Globus pallidus (tissue), 1 donor: Measurements from ENCODE around the gene ZNF646.
"Not testable (repeated sequence)": the region's sequence is repeated elsewhere in the genome, so short reads cannot be mapped to it uniquely, and the experiment has no call there.

Source experiments
- DNase-seq: peaks from one replicate; pipeline ENCODE4 v3.0.0-alpha.2; 2015; ENCODE audit warnings: low spot score

Gene ZNF646

DNA sequence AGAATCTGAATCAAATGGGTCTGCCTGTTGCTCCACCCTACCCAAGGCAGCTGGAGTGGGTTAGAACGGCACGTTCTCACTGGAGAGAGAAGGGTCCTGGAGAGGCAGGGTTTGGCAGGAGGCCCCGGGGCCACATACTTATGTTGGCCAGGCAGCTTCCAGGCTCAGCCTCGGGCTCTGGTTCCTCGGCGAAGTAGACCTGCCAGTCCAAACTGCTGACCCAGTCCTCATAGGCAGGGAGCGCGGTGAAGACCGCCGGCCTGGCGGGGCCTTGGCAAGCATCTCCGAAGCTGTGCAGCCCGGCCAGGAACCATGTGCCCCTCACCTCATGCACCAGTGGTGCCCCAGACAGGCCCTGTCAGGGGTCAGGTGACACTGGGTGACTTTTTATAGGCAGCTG is 9.8 kb downstream of the ZNF646 start:
- DNase-seq, result no peak

DNA sequence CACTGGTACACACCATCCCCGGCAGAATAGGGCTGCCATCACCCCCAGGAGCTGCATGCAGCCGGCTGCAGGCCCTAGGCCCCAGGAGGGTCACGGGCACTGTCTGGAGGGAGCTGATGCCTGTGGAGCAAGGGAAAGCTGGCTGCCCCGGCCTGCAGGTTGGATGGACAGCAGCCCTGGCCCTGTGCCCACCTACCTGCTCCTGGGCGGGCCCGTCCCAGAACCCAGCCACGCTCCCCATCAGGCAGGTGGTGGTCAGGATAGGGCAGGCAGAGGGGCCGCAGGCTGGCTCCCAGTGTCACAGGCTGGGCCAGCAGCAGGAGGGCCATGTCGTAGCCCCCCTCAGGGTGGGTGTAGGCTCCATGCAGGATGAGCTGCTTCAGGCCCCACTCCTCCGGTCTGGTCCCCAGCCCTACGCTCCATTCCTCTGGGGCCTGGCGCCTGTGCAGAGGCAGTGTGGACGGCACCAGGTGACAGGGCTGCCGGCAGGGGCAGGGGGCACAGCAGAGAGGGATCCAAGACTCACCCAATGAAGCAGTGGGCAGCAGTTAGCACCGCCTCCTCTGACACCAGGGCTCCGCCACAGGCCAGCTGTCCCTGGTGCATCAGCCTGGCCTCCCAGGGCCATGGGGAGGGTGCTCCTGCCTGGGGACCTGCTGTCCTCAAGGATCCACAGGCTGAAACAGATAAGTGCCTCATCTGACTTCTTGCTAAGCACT is 10.5 kb downstream of the ZNF646 start:
- DNase-seq, result no peak

DNA sequence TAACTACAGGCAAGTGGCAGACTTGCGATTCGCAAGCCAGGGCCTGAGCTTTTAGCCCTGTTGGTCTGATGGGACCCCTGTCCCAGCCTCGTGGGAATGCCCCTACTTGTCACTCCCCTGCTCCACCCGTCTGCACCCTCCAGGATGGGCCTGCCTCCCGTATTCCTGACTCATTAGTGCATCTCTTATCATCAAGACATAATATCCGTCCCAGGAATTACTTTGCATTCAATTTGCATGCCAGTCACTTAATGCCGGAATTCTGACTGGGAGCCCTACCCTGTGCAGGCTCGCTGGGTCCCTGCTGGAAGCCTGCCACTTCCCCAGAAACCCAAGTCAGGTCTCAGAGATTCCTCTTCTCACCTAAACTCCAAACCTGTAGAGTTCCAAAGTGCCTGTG is 11.2 kb downstream of the ZNF646 start:
- DNase-seq, result no peak

DNA sequence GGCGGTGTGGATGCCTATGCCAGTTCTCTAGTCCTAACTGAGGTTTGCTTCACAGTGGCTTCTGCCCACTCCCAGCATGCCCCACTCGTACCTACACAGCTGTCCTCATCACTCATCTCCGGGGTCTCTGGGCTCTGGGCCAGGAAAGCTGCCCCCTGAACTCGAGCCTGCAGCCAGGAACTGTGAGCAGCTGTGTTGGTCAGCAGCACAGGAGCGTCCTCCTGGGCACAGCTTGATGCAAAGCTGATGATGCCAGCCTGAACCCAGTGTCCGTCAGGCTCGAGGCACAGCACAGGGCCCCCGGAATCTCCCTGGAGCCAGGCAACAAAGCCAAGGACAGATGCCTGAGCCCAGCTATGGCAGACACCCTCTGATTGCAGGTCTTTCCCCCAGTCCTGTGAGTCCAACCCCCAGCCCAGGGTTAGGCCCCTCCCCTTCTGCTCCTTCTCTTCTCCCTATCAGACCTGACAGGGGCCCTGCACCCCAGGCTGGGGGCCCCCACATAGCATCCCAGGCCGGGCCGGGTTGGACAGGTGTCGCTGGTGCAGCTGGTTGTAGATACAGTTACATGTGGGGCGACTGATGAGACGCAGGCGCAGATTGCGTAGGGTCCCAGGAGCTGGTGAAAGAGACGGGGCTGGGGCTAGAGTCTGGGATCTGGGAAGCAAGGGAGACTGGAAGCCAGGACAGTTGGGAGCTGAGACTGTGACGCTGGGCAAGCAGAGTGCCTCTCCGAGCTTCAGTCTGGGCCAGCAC is 11.8 kb downstream of the ZNF646 start:
- no peak for DNase-seq

DNA sequence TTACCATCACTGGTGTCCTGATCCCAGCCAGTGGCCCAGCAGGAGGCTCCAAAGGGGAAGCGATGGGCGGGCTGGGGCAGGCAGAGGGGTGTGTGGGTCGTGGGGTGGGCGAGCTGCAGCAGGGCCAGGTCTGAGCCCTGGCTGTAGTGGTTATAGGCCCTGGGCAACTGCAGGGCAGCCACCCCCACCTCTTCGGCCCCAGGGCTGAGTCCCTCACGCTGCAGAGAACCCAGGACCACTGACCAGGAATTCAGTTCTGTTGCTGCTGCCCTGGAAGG is 12.3 kb downstream of the ZNF646 start:
- no peak for DNase-seq

DNA sequence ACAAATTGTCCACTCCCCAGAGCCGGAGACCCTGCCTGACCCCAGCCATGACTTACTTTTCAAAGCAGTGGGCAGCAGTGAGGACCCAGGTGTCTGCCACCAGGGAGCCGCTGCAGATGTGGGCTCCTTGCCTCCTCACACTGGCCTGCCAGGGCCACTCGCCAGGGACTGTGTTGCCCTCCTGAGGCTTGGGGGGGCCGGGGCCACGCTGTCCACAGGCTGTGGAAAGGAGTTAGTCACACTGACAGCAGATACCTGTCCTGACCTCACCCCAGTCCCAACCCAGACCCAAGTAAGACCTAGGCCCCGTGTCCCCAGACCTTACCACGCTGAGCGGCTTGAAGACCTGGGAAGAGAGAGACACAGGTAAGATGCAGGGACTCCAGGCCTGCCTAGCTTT is 13.3 kb downstream of the ZNF646 start:
- DNase-seq, result no peak

DNA sequence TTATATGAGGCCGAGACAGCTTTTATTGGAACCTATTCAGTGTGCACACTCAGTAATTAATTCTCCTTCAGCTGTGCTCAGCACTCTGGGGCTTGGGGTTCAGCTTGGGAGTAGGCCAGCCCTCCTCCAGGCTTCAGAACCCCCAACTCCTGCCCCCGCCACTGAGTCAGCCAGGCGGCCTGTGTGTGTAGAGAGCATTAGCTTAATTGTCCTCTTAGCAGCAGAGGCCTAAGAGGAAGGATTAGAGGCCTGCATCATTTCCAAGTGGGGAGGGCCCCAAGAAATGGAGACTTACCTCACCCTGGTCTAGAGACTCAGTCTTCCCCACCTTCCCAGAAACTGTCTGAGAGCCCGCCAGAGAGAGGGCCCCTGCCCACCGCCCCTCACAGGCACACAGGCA is 13.7 kb downstream of the ZNF646 start:
- DNase-seq, result no peak

DNA sequence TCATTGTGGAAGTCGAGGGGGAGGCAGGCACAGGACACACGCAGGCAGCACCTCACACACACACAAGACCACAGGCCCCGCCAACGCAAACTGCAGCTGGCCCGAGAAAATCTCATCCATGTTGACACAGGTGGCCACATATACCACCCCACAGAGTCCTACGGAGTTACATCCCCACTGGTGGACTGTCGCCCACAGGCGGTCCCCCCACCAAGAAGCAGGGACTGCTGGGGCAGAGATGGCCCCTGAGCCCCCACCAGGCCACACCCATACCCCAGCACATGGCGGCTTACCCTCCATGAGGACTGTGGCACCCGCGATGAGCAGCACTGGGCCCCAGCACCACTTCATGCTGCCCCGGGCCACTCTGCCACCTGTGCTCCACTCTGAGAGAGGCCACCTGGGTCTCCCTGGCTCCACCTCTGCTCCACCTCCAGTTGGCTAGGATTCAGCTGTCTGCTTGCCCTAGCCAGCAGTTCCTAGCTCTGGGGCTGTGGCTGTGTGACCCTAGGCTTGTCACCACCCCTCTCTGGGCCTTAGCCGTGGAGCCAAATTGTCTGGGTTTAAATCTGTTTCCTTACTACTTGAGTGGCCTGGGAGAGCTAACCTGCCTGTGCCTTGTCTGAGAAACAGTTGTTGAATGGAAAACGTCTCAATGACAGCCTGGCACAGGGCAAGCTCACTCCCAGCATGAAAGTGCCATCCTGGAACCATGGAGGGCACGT is 14.4 kb downstream of the ZNF646 start, which contains the start of gene PRSS53:
TSS of gene PRSS53 (minus strand) at position 485 of the 725 bp plus-strand sequence. CDS start at position 351, 134 bp downstream.
- no peak for DNase-seq

DNA sequence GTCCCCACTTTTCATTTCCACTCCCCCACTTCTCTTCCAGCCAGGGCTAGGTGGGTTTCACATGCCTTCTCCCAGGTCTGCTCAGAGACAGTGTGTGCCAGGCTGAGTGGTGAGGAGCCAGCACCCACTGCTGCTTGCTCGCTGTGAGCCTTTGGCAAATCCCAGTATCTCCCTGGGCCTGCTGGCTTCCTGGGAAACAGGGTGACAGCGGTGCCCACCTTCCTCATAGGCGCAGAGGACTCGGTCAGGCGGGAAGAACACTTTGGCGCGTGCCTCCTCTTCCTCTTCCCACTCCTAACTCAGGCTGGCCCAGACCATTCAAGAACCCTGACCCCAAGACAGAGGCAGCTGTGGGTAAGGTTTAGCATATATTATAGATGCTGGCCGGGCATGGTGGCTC is 15.0 kb downstream of the ZNF646 start:
- DNase-seq, result no peak

DNA sequence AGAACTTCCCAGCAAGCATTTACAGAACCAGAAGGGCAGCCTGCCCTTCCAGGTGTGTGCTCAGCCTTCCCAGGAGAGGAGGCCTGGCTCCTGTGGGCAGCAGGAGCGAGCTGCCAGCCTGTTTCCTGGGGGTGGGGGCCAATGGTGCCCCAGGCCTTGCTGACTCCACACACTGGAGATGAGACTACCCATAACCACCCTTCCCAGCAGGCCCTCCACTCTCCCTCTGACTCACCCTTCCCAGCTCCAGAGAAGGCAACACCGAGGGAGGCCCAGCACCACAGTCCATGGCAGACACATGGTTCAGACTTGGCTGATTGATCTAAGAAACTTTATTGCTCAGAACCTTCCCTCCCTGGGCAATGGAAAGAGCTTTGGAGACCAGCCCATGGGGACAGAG is 16.3 kb downstream of the ZNF646 start:
- DNase-seq, result no peak

DNA sequence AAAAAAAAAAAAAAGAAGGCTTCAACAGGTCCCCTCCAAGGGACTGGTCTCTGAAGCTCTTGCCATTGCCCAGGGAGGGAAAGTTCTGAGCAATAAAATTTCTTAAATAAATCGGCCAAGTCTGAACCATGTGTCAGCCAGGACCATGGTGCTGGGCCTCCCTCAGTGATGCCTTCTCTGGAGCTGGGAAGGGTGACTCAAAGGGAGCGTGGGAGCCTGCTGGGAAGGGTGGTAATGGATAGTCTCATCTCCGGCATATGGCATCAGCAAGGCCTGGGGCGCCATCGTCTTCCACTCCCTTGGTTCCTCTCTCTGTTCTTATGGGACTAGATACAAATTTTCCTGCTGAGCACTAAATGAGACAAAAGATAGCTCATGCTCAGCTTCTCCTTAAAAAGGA is 18.1 kb downstream of the ZNF646 start:
- DNase-seq, result no peak

DNA sequence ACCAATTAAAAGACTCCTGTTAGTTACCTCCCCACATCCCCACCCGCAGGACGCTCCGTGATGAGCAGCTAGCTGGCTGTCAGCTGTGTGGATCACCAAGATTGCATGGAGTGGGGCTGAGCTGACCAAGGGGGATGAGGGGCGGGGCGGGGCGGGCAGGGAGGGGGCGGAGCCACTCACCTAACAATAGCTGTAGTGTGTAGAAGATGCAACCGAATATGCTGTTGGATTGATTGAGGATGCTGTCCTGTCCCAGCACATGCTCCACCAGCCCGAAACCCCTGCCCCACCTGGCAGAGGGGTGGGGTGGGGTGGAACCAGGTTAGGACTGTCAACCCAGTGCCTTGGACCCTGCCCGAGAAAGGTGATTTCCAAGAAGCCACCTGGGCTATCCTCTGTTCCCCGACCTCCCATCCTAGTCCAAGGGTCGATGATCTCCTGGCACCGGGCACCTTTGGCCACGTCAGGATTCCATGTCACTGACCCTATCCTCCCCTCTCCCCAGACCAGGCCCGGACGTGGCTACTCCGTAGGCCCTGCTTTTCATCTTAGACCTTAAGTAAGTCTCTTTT is 19.0 kb downstream of the ZNF646 start:
- peak; percentile 78 for DNase-seq

DNA sequence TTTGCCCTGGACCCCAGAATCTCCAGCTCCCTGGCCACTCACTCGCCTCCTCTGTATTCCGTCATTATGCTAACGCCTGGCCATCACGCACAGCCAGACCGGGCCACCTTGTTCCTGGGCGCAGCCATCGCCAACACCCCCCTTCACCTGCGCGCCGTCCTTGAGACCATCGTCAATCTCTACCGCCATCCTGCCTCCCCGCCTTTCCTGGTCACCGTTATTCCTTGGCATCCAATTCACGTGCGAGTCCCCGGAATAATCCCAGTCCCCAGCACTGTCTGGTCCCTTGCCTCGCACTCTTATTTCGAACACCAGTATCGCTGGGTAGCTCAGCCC is 19.8 kb downstream of the ZNF646 start:
- no peak for DNase-seq

DNA sequence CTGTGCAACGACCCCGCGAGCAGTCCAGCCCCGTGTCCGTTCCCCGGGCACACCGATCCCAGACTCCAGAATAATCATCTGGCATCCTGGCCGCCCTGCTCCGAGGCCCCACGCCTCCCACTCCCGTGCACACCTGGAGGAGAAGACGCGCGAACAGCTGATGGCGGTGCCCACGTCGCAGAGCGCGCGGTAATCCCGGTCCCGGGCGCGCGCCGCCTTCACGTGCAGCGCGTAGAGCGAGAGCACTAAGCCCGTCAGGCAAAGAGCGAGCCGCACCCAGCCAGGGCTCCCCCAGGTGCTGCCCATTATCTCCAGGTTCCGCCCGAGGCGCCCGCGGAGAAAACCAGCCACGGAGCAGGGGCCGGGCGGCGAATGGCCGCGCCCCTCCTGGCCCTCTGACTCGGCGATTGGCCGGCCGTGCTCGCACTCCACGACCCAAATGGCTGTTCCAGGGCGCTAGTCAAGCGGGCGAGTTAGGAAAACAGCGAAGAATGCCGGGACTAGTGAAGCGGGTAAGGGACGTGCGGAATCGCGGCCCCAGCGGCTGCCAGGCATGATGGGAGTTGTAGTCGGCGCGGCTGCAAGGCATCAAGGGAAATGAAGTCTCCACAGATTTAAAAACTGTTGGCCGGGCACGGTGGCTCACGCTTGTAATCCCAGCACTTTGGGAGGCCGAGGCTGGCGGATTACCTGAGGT is 20.4 kb downstream of the ZNF646 start, which contains the start of gene VKORC1:
TSS of gene VKORC1 (minus strand) at position 374 of the 697 bp plus-strand sequence. CDS start at position 306, 68 bp downstream.
- peak; percentile 94 for DNase-seq

DNA sequence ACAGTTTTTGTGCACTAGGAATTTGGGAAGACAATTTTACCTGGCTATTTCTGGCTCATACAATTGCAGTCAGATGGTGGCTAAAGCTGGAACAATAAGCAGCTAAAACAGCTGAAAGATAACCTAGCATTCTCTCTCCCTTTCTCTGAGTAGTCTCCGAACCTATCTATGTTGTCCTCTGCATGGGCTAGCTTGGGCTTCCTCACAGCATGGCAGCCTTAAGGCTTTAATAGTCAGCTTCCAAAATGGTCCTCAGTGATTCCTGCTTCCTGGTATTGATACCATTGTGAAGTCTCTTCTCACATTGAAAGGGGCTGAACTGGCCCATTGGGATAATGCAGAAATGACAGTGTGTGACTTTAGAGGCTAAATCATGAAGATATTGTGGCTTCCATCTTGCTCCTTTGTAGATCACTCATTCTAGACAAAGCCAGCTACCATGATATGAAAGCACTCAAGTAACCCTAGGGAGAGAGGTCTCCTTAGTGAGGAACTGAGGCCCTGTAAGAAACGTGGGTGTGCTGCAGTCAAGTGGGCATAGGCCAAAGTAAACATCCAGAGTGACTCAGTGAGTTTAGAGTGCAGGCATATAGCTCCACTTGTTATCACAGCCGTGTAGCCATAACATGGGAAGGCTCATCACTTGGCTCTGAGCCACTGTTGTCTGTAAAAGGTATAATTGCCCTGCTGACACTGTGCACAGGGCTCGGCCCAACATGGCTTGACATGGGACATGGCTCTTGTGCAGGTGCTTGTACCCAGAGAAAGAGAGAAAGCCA is 25.8 kb downstream of the ZNF646 start:
- no peak for DNase-seq

DNA sequence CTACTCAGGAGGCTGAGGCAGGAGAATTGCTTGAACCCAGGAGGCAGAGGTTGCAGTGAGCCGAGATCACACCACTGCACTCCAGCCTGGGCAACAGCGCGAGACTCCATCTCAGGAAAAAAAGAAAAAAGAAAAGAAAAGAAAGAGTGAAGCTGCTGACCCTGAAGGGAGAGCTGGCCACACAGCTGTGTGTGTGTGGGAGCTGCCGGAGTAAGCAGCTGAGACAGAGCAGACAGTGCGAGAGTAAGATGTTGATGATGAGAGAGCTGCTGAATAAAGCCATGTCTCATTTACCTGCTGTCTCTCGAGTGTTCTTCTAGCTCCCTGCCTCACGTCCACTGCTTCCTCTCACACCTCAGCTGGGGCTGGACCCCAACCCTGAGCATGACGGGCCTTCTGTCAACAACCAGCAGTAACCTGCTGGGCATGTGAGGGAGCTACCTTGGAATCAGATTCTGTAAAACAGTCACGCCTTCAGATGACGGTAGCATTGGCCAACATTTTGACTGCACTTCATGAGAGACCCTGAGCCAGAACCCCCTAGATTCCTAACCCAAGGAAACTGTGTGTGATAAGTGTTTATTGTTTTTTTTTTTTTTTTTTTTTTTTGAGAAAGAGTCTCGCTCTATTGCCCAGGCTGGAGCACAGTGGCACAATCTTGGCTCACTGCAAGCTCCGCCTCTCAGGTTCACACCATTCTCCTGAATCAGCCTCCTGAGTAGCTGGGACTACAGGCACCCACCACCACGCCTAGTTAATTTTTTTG is 26.8 kb downstream of the ZNF646 start:
- not testable (repeated sequence) for DNase-seq

DNA sequence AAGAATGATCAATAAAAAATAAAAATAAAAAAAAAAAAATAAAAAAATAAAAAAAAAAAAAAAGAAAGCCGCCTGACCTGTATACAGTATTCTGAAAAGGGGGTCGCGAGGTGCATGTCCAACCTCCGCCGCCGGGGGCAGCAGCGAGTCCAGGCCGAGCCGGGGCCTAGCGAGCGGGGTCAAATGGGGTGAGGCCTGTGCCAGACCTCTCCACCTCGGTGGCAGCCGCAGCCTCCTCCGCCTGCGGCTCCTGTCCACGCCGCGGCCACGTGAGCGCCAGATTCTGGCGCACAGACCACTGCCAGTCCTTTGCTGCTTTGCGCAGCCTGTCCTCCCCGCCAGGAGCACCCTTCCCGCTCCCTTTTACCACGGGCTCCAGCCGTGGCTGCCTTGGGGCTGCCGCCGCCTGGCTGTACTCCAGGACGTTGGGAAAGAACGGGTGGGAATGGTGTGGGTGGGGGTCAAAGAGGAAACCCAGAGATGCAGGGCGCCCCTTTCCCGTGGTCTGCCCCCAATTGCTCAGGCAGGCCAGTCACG is 31.5 kb downstream of the ZNF646 start:
- DNase-seq, result peak; percentile 66

DNA sequence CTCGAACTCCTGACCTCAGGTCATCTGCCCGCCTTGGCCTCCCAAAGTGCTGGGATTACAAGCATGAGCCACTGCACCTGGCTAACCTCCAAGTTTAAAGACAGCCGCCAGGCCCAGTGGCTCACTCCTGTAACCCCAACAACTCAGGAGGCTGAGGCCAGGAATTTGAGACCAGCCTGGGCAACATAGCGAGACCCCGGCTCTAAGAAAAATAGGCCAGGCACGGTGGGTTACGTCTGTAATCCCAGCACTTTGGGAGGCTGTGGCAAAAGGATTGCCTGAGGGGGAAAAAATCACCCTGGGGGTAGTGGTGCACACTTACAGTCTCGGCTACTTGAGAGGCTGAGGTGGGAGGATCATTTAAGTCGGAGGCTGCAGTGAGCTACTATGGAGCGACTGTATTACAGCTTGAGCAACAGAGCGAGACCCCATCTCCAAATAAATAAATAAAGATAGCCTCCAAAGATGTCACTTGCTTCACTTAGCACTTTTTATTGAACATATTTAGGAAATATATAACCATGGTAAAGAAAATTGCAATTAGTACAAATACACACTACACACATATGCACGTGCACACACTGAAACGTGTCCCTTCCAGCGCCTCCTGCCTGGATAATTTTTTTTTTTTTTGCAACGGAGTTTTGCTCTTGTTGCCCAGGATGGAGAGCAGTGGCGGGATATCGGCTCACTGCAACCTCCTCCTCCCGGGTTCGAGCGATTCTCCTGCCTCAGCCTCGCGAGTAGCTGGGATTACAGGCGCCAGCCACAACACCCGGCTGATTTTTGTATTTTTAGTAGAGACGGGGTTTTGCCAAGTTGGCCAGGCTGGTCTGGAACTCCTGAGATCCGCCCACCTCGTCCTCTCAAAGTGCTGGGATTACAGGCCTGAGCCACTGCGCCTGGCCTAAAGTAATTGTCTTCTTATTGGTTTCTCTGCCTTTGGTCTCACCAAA is 32.6 kb downstream of the ZNF646 start:
- DNase-seq, result no peak

DNA sequence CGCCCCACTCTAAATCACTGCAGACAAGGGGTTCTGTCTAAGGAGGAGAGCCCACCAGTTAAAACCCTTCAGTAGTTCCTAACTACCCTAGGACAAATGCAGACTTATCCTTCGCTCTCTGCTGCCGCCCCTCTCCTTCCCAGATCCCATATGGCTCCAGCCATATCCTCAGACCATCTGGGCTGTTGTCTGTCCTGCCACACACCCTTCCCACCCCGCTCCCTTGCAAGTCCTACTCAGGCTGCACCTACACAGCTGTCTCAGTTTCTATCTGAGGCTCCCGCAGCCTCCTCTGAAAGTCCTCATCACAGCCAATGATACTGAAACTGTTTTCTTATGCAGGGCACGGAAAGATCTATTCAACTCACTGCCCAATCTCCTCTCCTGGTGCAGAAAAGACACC is 33.2 kb downstream of the ZNF646 start:
- DNase-seq, result no peak
